GM12873 (cell line): ENCODE data around the gene ABHD2.

ENCODE experiments used
- CTCF ChIP-seq: IDR thresholded peaks from 2 replicates; pipeline ENCODE4 v1.5.1; 2012; ENCODE audit warnings: low read depth, mild to moderate bottlenecking, moderate library complexity, low read length, control low read depth; ENCODE audit not compliant: insufficient read depth; ENCODE audit errors: missing control alignments

ABHD2 gene

GRCh38 chr15:89087830-89088604 lies at the start of gene ABHD2:
Gene ABHD2, plus strand, starts transcription at chr15:89088456. Its CDS starts 27,872 bp downstream, at chr15:89116328.
- no peak for TF ChIP-seq CTCF

GRCh38 chr15:89039142-89039541 lies 49.1 kb upstream of the ABHD2 start:
- no peak for TF ChIP-seq CTCF

- TF ChIP-seq CTCF = no peak
These were observed 46.7 kb upstream of the ABHD2 start for GRCh38 chr15:89041507-89041906.

- no peak for TF ChIP-seq CTCF
These were observed 45.9 kb upstream of the ABHD2 start for GRCh38 chr15:89042387-89042786.

GRCh38 chr15:89043031-89044002 lies 44.9 kb upstream of the ABHD2 start:
- TF ChIP-seq CTCF = no peak

GRCh38 chr15:89051875-89052274 lies 36.4 kb upstream of the ABHD2 start:
- TF ChIP-seq CTCF = no peak

GRCh38 chr15:89052474-89052873 lies 35.8 kb upstream of the ABHD2 start:
- TF ChIP-seq CTCF = no peak
